ENCODE data around the gene ATRNL1. TPM values are rescaled to one million over a fixed set of nuclear protein-coding genes. Genes with fewer than 3 reads are reported as not detected.

ATRNL1 gene
- total RNA-seq, 1 donor from 2014 or later = 0.93 TPM

DNA sequence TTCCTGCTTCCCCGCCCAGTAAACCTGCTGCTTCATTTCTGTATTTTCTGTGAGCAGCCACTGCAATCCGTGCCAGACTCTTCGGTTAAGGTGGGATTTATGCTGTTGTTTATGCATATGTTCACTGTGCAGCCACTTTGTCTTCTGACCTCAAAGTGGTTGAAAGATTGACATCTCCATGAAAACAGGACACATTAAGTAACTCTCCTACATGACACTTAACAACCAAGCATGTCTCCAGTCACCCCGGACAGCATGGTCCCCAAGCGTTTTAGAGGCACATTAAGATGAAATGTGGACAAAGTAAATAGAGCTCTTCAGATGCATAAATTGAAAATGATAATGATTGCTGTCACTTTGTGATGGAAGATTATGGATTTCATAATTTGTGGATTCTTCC is 758.5 kb downstream of the ATRNL1 start:
- intact Hi-C loops (cut with DNase I) = no loop called here
- ATAC-seq (no peak), DNase-seq (no peak)
- Histone ChIP-seq H3K36me3 (no peaks in the 10 kb centered on the region), H3K4me1 (no peaks in the 10 kb centered on the region), H3K9me3 (no peaks in the 10 kb centered on the region), H3K27ac (no peak overlapping the region), H3K27me3 (no peaks in the 10 kb centered on the region), H3K4me3 (no peak overlapping the region)
- TF ChIP-seq, protein P1, sequence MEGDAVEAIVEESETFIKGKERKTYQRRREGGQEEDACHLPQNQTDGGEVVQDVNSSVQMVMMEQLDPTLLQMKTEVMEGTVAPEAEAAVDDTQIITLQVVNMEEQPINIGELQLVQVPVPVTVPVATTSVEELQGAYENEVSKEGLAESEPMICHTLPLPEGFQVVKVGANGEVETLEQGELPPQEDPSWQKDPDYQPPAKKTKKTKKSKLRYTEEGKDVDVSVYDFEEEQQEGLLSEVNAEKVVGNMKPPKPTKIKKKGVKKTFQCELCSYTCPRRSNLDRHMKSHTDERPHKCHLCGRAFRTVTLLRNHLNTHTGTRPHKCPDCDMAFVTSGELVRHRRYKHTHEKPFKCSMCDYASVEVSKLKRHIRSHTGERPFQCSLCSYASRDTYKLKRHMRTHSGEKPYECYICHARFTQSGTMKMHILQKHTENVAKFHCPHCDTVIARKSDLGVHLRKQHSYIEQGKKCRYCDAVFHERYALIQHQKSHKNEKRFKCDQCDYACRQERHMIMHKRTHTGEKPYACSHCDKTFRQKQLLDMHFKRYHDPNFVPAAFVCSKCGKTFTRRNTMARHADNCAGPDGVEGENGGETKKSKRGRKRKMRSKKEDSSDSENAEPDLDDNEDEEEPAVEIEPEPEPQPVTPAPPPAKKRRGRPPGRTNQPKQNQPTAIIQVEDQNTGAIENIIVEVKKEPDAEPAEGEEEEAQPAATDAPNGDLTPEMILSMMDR (IDR thresholded peaks at IDR 0.05) = no peak

DNA sequence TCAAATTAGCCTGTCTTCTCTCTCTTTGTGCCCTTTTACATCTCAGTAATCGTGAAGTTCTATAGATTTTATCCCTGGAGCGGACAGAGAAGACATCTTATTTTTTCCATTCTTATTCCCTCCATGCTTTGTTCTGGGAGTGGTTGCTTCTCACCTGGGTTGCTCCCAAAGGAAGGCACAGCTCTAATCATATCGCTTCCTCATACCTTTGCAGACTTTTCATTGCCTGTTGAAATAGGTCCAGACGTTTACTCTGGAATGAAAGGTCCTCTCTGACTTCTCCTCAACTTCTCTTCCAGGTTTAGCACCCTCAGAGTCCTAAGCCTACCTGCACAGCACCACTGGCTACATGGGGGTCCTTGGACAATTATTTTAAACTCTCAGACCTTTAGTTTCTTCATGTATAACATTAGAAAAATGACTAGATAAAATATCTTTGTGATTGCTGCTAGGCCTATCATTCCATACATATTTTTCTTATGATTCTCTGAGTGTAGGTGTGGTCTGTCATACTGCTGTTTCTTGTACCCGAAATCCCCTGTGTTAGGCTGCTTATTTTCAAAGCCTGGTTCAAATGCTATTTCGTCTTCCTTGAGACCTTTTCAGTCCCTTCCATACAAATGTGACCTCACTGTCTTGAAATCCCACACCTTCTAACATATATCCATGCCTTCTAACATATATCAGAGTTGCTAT is 761.7 kb downstream of the ATRNL1 start:
- intact Hi-C loops (cut with DNase I) = no loop called here
- Histone ChIP-seq H3K36me3 (no peaks in the 10 kb centered on the region), H3K27me3 (no peaks in the 10 kb centered on the region), H3K4me1 (no peaks in the 10 kb centered on the region), H3K27ac (no peak overlapping the region), H3K4me3 (no peak overlapping the region), H3K9me3 (no peaks in the 10 kb centered on the region)
- TF ChIP-seq, protein P1 (IDR thresholded peaks at IDR 0.05) = no peak
- no peak for ATAC-seq
- no peak for DNase-seq

DNA sequence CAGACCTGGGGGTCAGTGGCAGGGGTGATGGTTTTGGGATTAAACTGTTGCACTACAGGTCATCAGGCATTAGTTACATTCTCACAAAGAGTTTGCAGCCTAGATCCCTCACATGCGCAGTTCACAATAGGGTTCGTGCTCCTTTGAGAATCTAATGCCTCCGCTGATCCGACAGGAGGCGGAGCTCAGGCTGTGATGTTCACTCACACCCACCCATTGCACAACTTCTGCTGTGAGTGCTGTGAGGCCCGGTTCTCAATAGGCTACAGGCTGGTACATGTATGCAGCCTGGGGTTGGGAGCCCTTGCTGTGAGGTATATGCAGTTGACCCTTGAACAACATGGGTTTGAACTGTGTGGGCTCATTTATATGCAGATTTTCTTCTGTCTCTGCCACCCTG is 763.4 kb downstream of the ATRNL1 start:
- intact Hi-C loops (cut with DNase I) = no loop called here
- Histone ChIP-seq H3K27me3 (no peaks in the 10 kb centered on the region), H3K4me3 (no peak overlapping the region), H3K9me3 (no peaks in the 10 kb centered on the region), H3K4me1 (no peaks in the 10 kb centered on the region), H3K36me3 (no peaks in the 10 kb centered on the region), H3K27ac (no peak overlapping the region)
- no peak for DNase-seq
- ATAC-seq = no peak
- TF ChIP-seq, protein P1 (IDR thresholded peaks at IDR 0.05) = no peak

DNA sequence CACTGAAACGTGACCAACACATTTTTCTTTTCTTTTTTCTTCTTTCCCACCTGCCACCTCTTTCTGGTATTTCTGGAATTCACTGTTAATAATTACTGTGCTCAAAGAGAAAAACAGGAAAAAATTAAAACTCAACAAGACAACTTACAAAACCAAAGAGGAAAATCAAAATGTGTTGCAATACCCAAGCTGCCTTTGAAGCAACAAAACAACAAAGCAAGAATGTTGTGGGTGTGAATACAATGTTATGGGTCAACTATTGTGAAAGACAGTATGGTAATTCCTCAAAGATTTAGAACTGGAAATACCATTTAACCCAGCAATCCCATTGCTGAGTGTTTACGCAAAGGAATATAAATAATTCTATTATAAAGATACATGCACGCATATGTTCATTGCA is 764.7 kb downstream of the ATRNL1 start:
- no peak for ATAC-seq
- TF ChIP-seq, protein P1 (IDR thresholded peaks at IDR 0.05) = no peak
- intact Hi-C loops (cut with DNase I) = no loop called here

DNA sequence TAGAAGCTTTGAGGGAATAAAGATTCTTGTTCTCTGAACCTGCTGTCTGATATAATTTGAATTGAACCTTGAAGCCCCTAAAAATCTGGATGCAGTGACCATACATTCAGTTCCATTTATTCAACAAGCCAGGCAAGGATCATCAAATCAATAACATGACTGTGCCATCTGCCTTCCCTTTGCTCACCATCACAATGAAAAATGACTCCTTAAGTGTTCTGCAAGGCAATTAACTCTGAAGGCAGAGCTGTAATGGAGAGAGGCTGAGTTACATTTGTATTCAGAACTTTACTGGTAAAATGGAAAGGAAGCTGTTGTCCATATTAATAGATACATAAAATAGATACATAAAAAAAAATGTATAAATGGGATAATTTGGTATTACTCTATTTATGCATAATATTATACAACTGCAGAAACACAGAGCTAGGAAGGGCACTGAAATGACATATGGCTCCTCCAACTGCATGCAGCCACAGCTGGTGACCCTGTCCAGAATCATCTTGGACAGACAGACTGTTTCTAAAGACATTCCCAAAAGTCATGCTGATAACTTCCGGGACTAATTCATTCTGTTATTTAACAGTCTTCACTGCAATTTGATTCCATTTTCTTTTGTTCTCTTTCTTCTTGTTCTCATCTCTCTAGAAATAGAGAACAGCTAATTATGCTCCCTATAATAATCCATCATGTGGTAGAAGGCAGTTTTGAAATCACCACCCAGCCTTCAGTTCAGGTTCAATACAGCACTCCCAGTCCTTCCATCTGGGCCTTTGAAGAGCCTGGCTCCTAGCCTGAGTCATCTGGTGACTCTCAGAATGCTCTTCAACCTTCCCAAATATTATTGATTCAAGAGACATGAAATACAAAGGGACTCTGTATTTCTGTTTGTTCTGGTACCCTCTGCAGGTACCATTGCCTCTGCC is 767.3 kb downstream of the ATRNL1 start:
- TF ChIP-seq, protein P1 (IDR thresholded peaks at IDR 0.05) = no peak
- no peaks in the 10 kb centered on the region for H3K4me1 ChIP-seq
- no peak overlapping the region for H3K27ac ChIP-seq
- DNase-seq (no peak), ATAC-seq (no peak)
- intact Hi-C loops (cut with DNase I) = no loop called here
- H3K4me3 ChIP-seq = no peak overlapping the region
- no peaks in the 10 kb centered on the region for H3K36me3 ChIP-seq
- H3K27me3 ChIP-seq = no peaks in the 10 kb centered on the region
- no peaks in the 10 kb centered on the region for H3K9me3 ChIP-seq

More for the DNA sequence above, 764.7 kb downstream of the ATRNL1 start:
- DNase-seq = no peak
- Histone ChIP-seq H3K36me3 (no peaks in the 10 kb centered on the region), H3K27ac (no peak overlapping the region), H3K9me3 (no peaks in the 10 kb centered on the region), H3K27me3 (no peaks in the 10 kb centered on the region), H3K4me1 (no peaks in the 10 kb centered on the region), H3K4me3 (no peak overlapping the region)
